ENCODE data around the gene CNPY1.

DNA sequence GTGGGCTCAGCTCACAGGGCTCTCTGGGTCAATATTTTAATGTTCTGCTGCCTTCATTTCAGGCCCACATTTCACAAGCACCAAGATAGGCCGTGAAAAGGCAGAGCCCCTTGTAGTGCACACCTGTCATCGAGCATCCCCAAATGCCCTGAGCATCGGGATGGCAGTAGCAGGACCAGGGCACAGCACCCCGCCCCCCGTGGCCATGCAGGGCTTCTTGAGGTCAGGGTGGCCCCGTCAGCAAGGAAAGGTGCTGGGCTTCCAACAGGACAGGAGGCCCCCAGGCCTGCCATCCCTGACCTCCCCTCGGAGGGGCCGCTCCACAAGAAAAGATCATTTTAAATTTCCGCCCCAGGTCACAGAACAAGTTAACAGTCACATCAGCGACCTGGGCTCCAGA lies 2.9 kb upstream of the CNPY1 start:
- TF ChIP-seq, protein P1, sequence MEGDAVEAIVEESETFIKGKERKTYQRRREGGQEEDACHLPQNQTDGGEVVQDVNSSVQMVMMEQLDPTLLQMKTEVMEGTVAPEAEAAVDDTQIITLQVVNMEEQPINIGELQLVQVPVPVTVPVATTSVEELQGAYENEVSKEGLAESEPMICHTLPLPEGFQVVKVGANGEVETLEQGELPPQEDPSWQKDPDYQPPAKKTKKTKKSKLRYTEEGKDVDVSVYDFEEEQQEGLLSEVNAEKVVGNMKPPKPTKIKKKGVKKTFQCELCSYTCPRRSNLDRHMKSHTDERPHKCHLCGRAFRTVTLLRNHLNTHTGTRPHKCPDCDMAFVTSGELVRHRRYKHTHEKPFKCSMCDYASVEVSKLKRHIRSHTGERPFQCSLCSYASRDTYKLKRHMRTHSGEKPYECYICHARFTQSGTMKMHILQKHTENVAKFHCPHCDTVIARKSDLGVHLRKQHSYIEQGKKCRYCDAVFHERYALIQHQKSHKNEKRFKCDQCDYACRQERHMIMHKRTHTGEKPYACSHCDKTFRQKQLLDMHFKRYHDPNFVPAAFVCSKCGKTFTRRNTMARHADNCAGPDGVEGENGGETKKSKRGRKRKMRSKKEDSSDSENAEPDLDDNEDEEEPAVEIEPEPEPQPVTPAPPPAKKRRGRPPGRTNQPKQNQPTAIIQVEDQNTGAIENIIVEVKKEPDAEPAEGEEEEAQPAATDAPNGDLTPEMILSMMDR (IDR thresholded peaks at IDR 0.05): no peak
- no peak for TF ChIP-seq POLR2AphosphoS5 (IDR thresholded peaks at IDR 0.05; ENCODE audit: insufficient read depth in 1 of 2, low read depth in 1 of 2)
- no peak for TF ChIP-seq POLR2A (IDR thresholded peaks at IDR 0.05)

Measured in vagina (tissue), 2 donors.